ENCODE measurements around the gene TTLL4.

DNA sequence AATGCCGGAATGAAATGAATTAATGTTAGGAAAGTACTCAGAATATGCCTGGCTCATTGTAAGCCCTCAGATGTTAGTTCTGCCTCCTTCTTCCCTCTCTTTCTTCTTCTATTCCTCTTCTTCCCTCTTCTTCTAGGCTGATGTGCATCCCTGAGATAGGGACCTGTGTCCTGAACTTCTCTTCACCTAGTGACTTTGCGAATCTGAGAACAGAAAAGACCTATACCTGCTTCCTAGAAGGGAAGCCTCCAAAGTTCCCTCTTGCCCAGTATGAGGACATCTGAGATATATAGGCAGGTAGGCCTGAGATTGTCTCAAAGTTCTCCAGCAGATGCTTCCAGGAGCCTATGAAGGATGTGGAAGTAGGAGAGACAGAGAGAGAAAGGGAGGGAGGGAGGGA, 63.2 kb downstream of the TTLL4 start:
- TF ChIP-seq, protein P1, sequence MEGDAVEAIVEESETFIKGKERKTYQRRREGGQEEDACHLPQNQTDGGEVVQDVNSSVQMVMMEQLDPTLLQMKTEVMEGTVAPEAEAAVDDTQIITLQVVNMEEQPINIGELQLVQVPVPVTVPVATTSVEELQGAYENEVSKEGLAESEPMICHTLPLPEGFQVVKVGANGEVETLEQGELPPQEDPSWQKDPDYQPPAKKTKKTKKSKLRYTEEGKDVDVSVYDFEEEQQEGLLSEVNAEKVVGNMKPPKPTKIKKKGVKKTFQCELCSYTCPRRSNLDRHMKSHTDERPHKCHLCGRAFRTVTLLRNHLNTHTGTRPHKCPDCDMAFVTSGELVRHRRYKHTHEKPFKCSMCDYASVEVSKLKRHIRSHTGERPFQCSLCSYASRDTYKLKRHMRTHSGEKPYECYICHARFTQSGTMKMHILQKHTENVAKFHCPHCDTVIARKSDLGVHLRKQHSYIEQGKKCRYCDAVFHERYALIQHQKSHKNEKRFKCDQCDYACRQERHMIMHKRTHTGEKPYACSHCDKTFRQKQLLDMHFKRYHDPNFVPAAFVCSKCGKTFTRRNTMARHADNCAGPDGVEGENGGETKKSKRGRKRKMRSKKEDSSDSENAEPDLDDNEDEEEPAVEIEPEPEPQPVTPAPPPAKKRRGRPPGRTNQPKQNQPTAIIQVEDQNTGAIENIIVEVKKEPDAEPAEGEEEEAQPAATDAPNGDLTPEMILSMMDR (IDR thresholded peaks at IDR 0.05 in 4 of 5, conservative IDR thresholded peaks at IDR 0.05 in 1 of 5): no peak
- no peak for TF ChIP-seq POLR2A (IDR thresholded peaks at IDR 0.05)

Measured in gastrocnemius medialis (tissue), 4 donors.